Stomach (tissue), 4 donors: ENCODE results near the gene RABGEF1.

Source experiments
- POLR2A ChIP-seq, 4 donors: fragments of 450-650 bp; IDR thresholded peaks; one replicate each; pipeline ENCODE4 v1.6.1; 2016; ENCODE audit warnings: antibody characterized with exemption in 4 of 4, control low read depth in 2 of 4, mild to moderate bottlenecking in 1 of 4, moderate library complexity in 1 of 4
- POLR2AphosphoS5 ChIP-seq, 3 donors: sonication (generic); formaldehyde crosslinking; IDR thresholded peaks; one replicate each; pipeline ENCODE4 v1.6.1; 2016; ENCODE audit warnings: antibody characterized with exemption in 3 of 3

DNA sequence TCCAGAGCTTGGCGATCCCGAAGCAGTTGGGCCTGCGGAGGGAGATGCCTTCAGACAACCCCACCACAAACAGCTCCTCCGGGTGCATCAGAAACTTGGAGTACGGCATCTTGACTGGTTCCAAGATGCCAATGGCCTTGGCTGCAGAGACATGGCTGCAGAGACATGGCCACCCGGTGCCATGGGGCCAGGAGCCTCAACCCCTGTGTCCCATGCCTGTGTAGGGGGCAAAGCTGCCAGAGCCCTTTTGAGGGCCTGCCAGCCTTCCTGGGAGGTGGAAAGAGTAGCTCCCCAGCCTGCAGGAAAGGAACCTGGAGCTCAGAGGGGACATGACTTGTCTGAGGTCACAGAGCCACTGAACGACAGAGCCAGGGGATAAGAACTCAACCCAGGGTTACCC is 83.5 kb downstream of the RABGEF1 start:
- TF ChIP-seq POLR2AphosphoS5 (IDR thresholded peaks at IDR 0.05) = no peak
- no peak for TF ChIP-seq POLR2A (IDR thresholded peaks at IDR 0.05)
